Stimulated activated CD4-positive, alpha-beta T cell treated with anti-CD3 and anti-CD28 coated beads, Interleukin-12 subunit alpha, Interleukin-12 subunit beta, amount 100 ng/mL, for 48 hours (primary cell): ENCODE data around the gene PTPN18.
A peak's percentile ranks its signal among the peaks of the same experiment; 100 is the strongest.

Source experiments
- DNase-seq, 3 donors: peaks; one replicate each; pipeline ENCODE4 v3.0.0-alpha.2; 2020; ENCODE audit warnings: low read depth in 2 of 3, low spot score in 1 of 3

Gene PTPN18

DNA sequence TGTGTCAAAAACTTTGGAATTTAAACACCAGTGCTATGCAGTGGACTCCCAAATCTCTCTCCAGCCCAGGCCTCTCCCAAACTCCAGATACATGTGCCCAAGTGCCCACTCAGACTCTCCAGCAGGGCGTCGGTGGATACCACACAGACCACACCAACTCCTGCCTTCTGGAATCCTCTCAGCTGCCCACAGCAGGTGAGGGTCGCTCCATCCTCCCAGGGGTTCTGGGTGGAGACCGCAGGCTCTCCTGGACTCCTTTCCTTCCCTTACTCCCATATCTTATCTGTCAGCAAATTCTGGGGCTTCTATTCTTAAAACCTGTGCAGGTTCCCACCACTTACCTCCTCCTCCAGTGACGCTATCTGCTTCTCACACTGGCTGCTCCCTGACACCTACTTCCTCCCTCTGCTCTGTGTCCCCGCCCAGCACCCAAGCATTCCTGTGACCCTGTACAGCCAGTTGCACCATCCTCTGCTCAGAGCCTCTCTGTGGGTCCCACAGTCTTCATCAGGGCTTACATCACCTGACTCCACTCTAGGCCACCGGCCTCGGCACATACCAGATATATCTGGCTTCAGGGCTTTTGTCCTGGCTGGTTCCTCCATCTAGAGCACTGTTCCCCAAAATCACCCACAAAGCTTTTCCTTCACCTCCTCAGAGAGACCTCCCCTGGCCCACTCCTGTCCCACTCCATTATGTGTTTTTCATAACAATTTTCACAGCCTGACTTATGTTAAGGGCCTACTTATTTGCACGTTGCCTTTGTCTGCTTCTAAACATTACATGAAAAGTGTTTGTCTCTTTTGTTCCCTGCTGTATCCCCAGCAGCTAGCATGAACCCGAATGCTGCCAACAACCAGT lies 15.7 kb upstream of the PTPN18 start:
- no peak for DNase-seq

DNA sequence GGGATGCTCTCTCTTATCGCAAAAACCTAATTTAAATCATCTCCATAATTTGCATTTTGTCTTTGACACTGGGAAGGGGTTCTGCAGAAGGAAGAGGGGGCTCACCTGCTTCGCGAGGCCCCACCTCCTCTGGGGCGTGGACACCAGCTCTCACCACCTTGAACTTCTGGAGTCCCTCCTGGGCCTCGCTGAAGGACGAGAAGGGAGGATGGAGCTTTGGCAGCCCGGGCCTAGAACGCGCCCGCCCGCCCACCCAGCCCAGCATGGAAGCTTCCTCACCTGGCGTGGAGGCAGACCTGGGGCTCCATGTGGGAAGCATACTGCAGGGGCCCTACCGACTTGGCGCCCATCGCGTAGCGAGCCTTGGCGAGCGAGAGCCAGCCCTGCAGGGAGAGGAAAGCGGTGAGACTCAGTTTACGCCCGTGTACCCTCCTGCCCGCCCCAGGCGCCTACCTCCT lies 14.3 kb upstream of the PTPN18 start:
- DNase-seq: no peak

DNA sequence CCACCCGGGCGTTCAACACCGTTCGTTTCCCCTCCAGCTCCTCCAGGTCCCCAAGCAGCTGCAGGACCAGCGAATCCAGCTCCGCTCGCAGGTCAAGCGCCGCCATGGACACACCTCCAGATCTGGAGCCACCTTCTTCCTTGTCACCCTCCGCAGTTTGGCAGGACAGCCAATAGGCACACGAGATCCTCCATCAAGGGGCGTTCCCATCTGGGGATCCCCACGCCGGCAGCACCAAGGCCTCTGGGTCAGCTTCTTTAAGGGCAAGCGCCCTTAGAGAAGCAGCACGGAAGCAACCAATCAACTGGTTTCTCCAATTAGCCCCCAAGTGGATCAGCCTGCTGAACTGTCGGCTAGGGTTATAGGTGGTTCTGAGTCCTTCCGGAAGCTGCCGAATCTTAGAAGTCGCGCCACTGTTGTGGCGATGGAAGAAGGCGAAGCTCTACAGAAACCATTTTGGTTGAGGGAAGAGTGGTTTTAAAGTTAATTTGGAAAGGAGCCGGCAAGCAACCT lies 13.8 kb upstream of the PTPN18 start:
- peak; percentile 71 to 73 (median 73) for DNase-seq

DNA sequence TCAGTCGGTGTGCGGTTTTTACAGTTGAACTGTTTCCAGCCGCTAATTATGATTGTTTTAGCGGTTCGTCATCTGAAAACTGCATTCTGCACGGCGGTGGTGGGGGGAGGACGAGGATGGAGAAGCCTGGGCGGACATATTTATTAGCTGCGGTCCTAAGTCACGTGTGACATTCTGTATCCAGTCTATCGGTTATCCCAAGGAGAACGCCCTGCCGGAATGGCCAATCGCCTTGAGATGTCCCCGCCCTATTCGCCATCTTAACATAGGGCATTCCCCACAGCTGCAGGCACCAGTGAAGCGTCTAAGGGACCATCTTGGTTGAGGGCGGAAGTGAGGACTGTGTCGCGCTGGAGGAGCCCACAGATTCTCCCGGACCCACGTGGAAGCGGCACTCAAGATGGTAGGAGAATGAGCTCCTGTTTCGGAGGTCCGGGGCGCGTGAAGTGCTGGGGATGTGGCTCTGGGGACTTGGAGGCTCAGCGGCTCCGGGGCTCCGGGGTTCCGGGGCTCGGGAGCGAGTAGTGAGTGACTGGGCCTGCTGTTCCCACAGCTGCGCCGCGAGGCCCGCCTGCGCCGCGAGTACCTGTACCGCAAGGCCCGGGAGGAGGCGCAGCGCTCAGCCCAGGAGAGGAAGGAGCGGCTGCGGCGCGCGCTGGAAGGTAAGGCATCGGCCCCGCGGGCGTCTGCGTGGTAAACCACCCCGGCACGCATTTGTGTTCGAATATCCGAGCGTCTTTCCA lies 13.2 kb upstream of the PTPN18 start, which contains the start of gene IMP4:
TSS of gene IMP4 (plus strand) at position 365 of the 743 bp plus-strand sequence. CDS start at position 401, 36 bp downstream.
- DNase-seq: peak; percentile 88 to 93 (median 91)

DNA sequence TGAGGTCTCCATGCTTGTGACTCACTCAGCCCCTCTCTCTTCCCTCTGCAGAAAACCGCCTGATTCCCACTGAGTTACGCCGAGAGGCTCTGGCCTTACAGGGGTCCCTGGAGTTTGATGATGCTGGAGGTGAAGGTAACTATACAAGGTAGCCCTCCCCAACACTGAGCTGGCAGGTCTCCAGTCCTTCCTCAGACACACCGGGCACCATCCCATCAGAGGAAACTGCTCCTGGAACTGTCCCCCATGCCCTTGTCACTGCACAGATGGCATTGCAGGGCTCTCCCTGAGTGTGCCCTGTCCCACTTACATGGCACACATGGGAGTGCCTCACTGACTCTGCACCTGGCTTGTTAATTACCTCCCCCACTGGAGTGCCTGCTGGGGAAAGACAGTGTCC lies 11.3 kb upstream of the PTPN18 start:
- no peak for DNase-seq

DNA sequence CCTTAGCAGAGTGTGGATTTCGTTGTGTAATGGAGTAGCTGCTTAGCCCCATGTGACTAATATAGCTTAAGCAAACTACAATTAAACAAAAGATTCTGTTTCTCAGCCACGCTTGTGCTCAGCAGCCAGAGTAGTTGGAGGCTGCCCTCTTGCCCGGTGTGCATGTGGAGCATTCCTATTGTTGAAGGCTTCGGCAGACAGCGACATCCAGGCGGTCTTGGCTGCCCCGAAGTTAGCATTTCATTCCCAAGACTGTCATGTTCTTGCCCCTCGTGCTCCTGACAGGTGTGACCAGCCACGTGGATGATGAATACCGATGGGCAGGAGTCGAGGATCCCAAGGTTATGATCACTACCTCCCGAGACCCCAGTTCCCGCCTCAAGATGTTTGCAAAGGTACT lies 10.8 kb upstream of the PTPN18 start:
- DNase-seq: no peak

GRCh38 chr2:130345611-130346010 lies 10.2 kb upstream of the PTPN18 start:
- DNase-seq: no peak

- no peak for DNase-seq
Observed at GRCh38 chr2:130346041-130346740, 9.7 kb upstream of the PTPN18 start.

GRCh38 chr2:130346741-130347066 lies 9.2 kb upstream of the PTPN18 start:
- no peak for DNase-seq

GRCh38 chr2:130347220-130347925 lies 8.5 kb upstream of the PTPN18 start:
- DNase-seq: no peak

DNA sequence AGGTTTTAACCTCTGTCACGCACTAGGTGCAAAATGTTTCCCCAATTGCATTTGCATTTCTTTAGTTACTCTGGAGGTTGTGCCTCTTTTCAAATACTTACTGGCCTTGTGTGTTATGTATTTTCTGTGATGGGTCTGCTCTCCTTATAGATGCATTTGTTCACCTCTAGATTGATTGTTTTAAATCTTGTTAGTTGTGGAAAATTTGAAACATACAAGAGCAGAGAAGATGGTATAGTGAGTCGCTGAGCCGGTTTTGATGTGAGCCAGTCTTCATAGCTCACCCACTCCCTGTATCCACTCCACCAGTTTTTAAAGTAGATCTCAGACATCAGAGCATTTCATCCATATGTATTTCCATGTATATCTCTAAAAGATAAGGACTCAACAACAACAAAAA lies 6.7 kb upstream of the PTPN18 start:
- DNase-seq: no peak

DNA sequence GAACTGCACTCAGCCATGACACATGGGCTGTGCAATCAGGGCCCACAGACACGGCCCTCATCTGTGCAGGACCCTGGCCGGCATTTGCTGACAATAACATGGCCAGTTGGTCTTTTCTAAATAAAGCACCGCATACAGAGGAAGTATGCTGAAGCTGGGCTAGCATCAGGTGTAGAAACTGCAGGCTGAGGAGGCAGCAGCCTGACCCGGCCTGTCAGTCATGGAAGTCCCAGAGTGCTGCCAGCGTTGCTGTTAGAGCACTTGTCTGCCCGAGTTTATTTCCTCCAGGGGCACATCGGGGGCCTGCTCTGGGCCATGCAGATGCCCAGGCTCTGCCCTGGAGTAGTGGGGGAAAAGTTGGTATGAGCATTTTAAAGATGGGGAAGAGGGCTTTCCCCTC lies 4.1 kb upstream of the PTPN18 start:
- DNase-seq: no peak

DNA sequence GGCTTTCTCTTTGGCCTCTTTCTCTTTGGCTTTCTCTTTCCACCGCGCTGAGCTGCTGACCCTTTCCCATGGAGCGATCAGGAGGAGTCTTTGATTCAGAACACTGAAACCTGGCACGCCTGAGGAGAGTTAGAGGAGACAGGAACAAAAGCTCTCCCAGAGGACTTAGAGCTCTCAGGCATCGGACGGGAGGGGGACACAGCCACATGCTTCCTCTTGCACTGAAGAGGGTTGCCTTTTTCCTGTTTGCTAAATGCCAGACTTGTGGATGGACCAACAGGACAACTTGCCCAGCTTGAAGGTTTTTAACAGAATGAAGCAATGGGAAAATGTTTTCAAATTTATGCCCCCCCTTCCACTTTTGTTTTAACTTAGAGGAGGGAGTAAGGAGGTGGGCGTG lies 3.6 kb upstream of the PTPN18 start:
- no peak for DNase-seq

- no peak for DNase-seq
Observed at GRCh38 chr2:130353291-130354138, 2.3 kb upstream of the PTPN18 start.

DNA sequence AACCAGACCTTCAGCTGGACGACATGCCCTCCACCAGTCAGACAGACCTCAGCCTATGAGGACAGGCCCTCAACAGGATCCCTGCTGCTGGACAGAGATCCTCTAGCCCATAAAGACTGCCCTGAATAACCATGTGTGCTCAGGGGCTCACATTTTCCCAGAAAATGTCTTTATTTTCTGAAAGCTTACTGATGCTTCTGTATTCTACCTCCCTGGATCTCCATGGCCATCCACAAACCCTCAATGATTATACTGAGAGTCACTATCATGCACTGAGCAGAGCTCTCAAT lies 1.8 kb upstream of the PTPN18 start:
- DNase-seq: no peak

DNA sequence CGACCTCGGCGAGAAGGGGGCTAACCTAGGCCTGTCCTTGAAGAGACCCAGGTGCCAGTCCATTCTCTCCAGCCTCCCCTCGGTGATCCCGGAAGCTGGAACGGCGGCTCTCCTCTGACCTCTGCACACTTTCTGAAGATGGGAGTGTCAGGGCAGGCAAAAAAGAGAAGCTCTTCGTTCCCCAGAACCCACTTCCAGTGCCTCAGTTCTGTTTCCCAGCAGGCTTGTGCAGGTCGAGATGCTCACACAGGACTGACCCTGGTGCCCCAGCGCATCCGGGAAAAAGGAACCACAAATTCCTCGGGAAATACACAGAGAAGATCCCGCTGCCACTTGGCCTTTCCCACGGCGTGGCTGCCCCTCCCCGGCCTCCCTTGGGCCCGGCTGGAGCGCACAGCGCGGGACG lies 681 bp upstream of the PTPN18 start:
- DNase-seq: no peak

- DNase-seq: no peak
Observed at GRCh38 chr2:130357864-130358263, 2.0 kb downstream of the PTPN18 start.

GRCh38 chr2:130358420-130359350 lies 2.8 kb downstream of the PTPN18 start:
- no peak for DNase-seq

DNA sequence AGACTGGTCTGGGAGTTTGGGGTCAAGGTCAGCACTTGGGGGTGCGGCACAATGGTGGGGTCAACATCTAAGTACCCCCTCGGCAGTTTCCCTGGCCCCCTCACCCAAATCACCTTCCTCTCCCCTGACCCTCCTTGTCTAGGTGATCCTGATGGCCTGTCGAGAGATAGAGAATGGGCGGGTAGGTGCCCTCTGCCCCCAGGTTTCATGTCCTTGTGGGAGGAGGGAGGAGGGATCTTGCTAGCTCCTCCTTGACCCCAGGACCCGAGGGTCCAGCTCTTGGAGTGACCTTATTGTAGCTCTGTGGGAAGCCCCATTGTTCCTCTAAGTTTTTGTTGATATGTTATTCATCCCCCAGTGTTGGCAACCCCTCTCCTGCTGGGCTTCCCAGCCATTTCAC lies 3.6 kb downstream of the PTPN18 start:
- no peak for DNase-seq
